ENCODE data around the gene FAM184B.

The FAM184B gene

DNA sequence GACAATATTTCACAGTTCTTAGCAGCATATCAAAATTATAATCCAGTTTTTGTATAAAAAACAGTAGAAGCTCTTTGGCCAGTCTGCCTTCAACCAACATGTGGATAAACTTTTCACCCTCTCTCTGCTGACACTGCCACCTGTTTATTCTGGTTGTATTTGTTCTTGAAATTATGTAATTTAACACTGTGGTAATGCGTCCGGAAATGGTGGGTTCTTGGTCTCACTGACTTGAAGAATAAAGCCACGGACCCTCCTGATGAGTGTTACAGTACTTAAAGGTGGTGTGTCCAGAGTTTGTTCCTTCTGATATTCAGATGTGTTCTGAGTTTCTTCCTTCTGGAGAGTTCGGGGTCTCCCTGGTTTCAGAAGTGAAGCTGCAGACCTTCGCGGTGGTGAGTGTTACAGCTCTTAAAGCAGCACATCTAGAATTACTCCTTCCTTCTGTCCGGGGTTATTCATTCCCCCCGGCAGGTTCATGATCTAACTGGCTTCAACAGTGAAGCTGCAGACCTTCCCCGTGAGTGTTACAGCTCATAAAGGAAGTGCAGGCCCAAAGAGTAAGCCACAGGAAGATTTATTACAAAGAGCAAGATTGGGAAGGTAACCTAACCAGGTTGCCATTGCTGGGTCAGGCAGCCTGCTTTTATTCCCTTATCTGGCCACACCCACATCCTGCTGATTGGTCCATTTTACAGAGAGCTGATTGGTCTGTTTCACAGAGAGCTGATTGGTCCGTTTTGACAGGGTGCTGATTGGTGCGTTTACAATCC, 15.7 kb downstream of the FAM184B start:
- Histone ChIP-seq H3K36me3 (ENCODE audit: control insufficient read depth in 2 of 2, insufficient read depth in 1 of 2, low read length in 2 of 2) (no peaks in the 10 kb centered on the region), H3K27ac (ENCODE audit: extremely low read depth, low read depth, low read length) (no peak overlapping the region), H3K4me3 (ENCODE audit: low read depth, low read length) (no peak overlapping the region), H3K9me3 (ENCODE audit: control insufficient read depth, insufficient read depth, low read depth, low read length) (no peaks in the 10 kb centered on the region), H3K4me1 (ENCODE audit: control insufficient read depth, insufficient read depth, low read length) (no peaks in the 10 kb centered on the region)
- POLR2A ChIA-PET = no interaction called here
- CTCF ChIA-PET = no interaction called here
- no peak for TF ChIP-seq ZNF16 (tag by site-specific recombination; IDR thresholded peaks at IDR 0.05; ENCODE audit: low read depth)
- TF ChIP-seq ZNF132 (tag by site-specific recombination; IDR thresholded peaks at IDR 0.05; ENCODE audit: borderline replicate concordance) = no peak
- no peak for TF ChIP-seq HOXD13 (CRISPR knock-in tag; IDR thresholded peaks at IDR 0.05; ENCODE audit: borderline replicate concordance)
- no peak for TF ChIP-seq ZNF37A (tag by site-specific recombination; IDR thresholded peaks at IDR 0.05)
- TF ChIP-seq ZNF175 (tag by site-specific recombination; IDR thresholded peaks at IDR 0.05) = no peak

DNA sequence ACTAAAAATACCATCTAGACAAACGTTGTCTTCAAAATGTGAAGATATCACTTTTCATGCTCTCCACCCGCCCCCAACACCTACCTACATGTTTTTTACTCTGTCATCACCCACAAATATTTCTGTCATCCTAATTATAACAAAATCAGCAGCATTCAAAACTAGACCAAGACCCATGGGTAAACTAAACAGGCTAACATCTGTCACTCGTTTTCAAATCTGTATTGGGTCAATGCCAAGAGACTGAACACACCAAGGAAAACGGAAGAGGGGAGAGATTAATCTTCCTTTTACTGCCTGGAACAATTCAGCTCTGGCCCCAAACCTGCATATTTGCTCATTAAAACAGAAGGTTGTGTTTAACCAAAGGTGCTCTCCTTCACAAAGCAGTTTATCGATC, 17.5 kb downstream of the FAM184B start:
- no peaks in the 10 kb centered on the region for H3K4me1 ChIP-seq (ENCODE audit: control insufficient read depth, insufficient read depth, low read length)
- no peak overlapping the region for H3K4me3 ChIP-seq (ENCODE audit: low read depth, low read length)
- no peak overlapping the region for H3K27ac ChIP-seq (ENCODE audit: extremely low read depth, low read depth, low read length)
- ChIA-PET POLR2A (no interaction called here), CTCF (no interaction called here)
- TF ChIP-seq SP3 (tag by site-specific recombination; IDR thresholded peaks at IDR 0.05) (no peak), ZNF76 (tag by site-specific recombination; IDR thresholded peaks at IDR 0.05; ENCODE audit: borderline replicate concordance, low read depth) (no peak), ZFP41 (tag by site-specific recombination; IDR thresholded peaks at IDR 0.05; ENCODE audit: borderline replicate concordance) (no peak), ZBTB1 (tag by site-specific recombination; IDR thresholded peaks at IDR 0.05) (no peak), ZNF629 (tag by site-specific recombination; IDR thresholded peaks at IDR 0.05) (no peak), SALL2 (tag by site-specific recombination; IDR thresholded peaks at IDR 0.05; ENCODE audit: borderline replicate concordance) (no peak), ZNF211 (tag by site-specific recombination; IDR thresholded peaks at IDR 0.05; ENCODE audit: low read depth) (no peak), ZNF654 (tag by site-specific recombination; IDR thresholded peaks at IDR 0.05; ENCODE audit: low read depth) (no peak)
- TF ChIP-seq, protein P1, sequence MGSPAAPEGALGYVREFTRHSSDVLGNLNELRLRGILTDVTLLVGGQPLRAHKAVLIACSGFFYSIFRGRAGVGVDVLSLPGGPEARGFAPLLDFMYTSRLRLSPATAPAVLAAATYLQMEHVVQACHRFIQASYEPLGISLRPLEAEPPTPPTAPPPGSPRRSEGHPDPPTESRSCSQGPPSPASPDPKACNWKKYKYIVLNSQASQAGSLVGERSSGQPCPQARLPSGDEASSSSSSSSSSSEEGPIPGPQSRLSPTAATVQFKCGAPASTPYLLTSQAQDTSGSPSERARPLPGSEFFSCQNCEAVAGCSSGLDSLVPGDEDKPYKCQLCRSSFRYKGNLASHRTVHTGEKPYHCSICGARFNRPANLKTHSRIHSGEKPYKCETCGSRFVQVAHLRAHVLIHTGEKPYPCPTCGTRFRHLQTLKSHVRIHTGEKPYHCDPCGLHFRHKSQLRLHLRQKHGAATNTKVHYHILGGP (tag by site-specific recombination; IDR thresholded peaks at IDR 0.05) = no peak
- TF ChIP-seq, protein P2, sequence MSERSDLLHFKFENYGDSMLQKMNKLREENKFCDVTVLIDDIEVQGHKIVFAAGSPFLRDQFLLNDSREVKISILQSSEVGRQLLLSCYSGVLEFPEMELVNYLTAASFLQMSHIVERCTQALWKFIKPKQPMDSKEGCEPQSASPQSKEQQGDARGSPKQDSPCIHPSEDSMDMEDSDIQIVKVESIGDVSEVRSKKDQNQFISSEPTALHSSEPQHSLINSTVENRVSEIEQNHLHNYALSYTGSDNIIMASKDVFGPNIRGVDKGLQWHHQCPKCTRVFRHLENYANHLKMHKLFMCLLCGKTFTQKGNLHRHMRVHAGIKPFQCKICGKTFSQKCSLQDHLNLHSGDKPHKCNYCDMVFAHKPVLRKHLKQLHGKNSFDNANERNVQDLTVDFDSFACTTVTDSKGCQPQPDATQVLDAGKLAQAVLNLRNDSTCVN (tag by site-specific recombination; optimal IDR thresholded peaks at IDR 0.05) = no peak
- TF ChIP-seq, protein P3, sequence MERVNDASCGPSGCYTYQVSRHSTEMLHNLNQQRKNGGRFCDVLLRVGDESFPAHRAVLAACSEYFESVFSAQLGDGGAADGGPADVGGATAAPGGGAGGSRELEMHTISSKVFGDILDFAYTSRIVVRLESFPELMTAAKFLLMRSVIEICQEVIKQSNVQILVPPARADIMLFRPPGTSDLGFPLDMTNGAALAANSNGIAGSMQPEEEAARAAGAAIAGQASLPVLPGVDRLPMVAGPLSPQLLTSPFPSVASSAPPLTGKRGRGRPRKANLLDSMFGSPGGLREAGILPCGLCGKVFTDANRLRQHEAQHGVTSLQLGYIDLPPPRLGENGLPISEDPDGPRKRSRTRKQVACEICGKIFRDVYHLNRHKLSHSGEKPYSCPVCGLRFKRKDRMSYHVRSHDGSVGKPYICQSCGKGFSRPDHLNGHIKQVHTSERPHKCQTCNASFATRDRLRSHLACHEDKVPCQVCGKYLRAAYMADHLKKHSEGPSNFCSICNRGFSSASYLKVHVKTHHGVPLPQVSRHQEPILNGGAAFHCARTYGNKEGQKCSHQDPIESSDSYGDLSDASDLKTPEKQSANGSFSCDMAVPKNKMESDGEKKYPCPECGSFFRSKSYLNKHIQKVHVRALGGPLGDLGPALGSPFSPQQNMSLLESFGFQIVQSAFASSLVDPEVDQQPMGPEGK (tag by site-specific recombination; IDR thresholded peaks at IDR 0.05) = no peak
- TF ChIP-seq, protein P4, sequence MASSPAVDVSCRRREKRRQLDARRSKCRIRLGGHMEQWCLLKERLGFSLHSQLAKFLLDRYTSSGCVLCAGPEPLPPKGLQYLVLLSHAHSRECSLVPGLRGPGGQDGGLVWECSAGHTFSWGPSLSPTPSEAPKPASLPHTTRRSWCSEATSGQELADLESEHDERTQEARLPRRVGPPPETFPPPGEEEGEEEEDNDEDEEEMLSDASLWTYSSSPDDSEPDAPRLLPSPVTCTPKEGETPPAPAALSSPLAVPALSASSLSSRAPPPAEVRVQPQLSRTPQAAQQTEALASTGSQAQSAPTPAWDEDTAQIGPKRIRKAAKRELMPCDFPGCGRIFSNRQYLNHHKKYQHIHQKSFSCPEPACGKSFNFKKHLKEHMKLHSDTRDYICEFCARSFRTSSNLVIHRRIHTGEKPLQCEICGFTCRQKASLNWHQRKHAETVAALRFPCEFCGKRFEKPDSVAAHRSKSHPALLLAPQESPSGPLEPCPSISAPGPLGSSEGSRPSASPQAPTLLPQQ (tag by site-specific recombination; IDR thresholded peaks at IDR 0.05) = no peak
- TF ChIP-seq, protein P5, sequence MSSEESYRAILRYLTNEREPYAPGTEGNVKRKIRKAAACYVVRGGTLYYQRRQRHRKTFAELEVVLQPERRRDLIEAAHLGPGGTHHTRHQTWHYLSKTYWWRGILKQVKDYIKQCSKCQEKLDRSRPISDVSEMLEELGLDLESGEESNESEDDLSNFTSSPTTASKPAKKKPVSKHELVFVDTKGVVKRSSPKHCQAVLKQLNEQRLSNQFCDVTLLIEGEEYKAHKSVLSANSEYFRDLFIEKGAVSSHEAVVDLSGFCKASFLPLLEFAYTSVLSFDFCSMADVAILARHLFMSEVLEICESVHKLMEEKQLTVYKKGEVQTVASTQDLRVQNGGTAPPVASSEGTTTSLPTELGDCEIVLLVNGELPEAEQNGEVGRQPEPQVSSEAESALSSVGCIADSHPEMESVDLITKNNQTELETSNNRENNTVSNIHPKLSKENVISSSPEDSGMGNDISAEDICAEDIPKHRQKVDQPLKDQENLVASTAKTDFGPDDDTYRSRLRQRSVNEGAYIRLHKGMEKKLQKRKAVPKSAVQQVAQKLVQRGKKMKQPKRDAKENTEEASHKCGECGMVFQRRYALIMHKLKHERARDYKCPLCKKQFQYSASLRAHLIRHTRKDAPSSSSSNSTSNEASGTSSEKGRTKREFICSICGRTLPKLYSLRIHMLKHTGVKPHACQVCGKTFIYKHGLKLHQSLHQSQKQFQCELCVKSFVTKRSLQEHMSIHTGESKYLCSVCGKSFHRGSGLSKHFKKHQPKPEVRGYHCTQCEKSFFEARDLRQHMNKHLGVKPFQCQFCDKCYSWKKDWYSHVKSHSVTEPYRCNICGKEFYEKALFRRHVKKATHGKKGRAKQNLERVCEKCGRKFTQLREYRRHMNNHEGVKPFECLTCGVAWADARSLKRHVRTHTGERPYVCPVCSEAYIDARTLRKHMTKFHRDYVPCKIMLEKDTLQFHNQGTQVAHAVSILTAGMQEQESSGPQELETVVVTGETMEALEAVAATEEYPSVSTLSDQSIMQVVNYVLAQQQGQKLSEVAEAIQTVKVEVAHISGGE (tag by site-specific recombination; conservative IDR thresholded peaks at IDR 0.05; ENCODE audit: low read depth) = no peak
- no peaks in the 10 kb centered on the region for H3K9me3 ChIP-seq (ENCODE audit: control insufficient read depth, insufficient read depth, low read depth, low read length)
- H3K36me3 ChIP-seq (ENCODE audit: control insufficient read depth in 2 of 2, insufficient read depth in 1 of 2, low read length in 2 of 2) = no peaks in the 10 kb centered on the region
